HL-60 (cell line): ENCODE data around the gene C1orf21.

Experiments
- GABPA ChIP-seq: IDR thresholded peaks from 2 replicates; pipeline ENCODE4 v1.6.1; 2012; ENCODE audit warnings: low read depth
- POLR2AphosphoS5 ChIP-seq: IDR thresholded peaks from 2 replicates; pipeline ENCODE4 v1.6.1; 2012; ENCODE audit warnings: low read depth
- SPI1 ChIP-seq: IDR thresholded peaks from 2 replicates; pipeline ENCODE4 v1.6.1; 2012; ENCODE audit warnings: low read depth, mild to moderate bottlenecking, borderline replicate concordance
- TF ChIP-seq, protein P1 (sequence below): IDR thresholded peaks from one replicate; pipeline ENCODE4 v1.5.1; 2011; ENCODE audit warnings: low read length, control low read depth, inconsistent platforms; ENCODE audit not compliant: insufficient read depth
- TF ChIP-seq, protein P2 (sequence below): IDR thresholded peaks from 2 replicates; pipeline ENCODE4 v1.6.1; 2012; ENCODE audit warnings: low read depth; ENCODE audit not compliant: insufficient replicate concordance

DNA sequence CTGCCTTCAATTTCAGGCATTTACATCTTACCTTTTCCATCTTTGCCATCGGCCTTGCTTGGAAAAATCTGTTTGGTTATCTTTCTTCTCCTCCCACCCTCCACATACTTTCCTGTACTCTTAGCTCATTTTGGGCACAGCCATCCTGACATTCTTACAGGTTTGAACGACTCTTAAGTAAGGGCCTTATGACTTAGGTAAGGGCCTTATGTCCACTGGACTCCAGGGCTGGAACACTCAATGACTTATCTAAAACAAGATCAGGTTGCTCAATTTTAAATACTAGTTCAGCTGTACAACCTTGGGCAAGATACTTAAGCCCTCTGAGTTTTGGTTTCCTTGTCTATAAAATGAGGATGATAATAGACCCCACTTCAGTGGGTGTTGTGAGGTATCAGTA, 40.9 kb downstream of the C1orf21 start:
- TF ChIP-seq GABPA: no peak
- TF ChIP-seq, protein P1, sequence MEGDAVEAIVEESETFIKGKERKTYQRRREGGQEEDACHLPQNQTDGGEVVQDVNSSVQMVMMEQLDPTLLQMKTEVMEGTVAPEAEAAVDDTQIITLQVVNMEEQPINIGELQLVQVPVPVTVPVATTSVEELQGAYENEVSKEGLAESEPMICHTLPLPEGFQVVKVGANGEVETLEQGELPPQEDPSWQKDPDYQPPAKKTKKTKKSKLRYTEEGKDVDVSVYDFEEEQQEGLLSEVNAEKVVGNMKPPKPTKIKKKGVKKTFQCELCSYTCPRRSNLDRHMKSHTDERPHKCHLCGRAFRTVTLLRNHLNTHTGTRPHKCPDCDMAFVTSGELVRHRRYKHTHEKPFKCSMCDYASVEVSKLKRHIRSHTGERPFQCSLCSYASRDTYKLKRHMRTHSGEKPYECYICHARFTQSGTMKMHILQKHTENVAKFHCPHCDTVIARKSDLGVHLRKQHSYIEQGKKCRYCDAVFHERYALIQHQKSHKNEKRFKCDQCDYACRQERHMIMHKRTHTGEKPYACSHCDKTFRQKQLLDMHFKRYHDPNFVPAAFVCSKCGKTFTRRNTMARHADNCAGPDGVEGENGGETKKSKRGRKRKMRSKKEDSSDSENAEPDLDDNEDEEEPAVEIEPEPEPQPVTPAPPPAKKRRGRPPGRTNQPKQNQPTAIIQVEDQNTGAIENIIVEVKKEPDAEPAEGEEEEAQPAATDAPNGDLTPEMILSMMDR: no peak
- no peak for TF ChIP-seq POLR2AphosphoS5
- TF ChIP-seq SPI1: no peak
- TF ChIP-seq, protein P2, sequence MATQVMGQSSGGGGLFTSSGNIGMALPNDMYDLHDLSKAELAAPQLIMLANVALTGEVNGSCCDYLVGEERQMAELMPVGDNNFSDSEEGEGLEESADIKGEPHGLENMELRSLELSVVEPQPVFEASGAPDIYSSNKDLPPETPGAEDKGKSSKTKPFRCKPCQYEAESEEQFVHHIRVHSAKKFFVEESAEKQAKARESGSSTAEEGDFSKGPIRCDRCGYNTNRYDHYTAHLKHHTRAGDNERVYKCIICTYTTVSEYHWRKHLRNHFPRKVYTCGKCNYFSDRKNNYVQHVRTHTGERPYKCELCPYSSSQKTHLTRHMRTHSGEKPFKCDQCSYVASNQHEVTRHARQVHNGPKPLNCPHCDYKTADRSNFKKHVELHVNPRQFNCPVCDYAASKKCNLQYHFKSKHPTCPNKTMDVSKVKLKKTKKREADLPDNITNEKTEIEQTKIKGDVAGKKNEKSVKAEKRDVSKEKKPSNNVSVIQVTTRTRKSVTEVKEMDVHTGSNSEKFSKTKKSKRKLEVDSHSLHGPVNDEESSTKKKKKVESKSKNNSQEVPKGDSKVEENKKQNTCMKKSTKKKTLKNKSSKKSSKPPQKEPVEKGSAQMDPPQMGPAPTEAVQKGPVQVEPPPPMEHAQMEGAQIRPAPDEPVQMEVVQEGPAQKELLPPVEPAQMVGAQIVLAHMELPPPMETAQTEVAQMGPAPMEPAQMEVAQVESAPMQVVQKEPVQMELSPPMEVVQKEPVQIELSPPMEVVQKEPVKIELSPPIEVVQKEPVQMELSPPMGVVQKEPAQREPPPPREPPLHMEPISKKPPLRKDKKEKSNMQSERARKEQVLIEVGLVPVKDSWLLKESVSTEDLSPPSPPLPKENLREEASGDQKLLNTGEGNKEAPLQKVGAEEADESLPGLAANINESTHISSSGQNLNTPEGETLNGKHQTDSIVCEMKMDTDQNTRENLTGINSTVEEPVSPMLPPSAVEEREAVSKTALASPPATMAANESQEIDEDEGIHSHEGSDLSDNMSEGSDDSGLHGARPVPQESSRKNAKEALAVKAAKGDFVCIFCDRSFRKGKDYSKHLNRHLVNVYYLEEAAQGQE: no peak
